T-helper 22 cell (primary cell): ENCODE data around the gene MRPL45.

ENCODE experiments used
- DNase-seq: peaks from one replicate; pipeline ENCODE4 v3.0.0-alpha.2; 2020; ENCODE audit warnings: low read depth

Gene MRPL45

DNA sequence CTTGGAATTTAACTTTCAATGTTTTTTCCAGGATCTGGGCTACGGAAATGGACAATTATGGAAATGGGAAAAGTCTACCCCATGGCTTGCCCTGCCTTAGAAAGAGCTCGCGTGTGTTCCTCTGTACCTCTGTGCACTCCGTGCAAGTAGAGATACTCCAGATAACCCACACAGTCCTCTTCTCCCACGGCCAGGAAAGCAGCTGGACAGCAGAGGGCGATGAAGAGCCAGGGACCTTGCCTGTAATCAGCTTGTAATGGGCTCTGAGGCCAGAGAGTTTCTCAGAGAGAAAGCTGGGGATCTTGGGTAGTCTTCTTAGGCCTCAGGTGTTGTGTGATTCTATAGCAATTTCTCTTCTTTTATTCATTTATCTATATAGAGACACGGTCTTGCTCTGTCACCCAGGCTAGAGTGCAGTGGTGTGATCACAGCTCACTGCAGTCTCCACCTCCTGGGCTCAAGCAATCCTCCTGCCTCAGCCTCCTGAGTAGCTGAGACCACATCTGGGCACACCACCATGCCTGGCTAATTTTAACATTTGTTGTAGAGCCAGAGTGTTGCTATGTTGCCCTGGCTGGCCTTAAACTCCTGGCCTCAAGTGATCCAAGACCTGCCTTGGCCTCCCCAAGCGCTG, 52.2 kb downstream of the MRPL45 start:
- DNase-seq: peak; percentile 47

DNA sequence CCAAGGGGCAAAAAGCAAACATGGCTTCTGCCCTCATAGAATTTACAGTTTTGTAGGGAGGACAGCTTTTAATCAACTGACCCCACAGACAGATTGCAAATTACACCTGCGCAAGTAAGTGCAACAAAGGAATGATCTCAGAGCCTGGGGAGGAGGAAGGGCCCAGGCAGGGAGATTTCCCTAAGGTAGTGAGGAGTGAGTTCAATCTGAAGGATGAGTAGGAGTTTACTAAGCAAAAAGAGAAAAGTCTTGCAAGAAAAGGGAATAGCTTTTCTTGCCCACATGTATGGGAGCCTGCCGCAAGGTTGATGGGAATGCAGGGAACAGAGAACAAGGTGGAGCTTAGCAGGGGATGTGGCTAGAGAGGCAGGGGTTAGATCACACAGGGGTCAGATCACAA, 53.1 kb downstream of the MRPL45 start:
- DNase-seq: no peak

DNA sequence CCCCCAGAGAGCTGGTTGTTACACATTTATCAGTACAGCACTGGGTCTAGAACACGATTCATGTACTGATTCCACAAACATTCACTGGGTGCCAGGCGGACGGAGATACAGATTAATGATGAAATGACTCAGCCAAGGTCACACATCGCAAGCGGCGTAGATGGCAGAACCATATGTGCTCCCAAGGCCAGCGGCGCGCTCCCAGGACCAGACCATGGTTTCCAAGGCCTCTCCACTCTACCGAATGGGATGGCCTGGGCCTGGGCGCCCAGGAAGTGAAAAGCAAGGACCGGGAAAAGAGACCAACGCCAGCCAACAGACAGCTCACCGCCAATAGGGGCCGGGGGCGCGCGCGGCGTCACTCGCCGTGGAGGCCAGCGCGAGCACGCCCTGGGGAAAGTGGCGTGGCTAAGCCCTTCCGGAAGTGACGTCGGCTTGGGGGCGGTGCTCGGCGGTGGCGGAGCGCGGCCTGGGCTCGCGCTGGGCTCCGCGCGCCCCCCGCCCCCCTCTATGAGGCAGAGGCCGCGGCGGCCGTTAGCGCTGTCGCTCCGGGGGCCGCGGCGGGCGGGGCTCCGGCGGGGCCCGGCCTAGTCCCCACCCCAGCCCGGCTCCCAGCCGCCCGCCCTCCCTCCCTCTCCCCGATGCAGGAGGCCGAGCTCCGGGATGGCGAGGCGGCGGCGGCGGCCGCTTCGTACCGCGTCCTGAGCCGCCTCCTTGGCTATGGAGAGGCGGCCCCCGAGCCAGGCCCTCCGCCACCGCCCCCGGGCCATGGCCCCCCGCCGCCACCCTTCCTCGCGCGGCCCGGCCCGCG, 54.6 kb downstream of the MRPL45 start, which contains the start of gene SOCS7:
TSS of gene SOCS7 (plus strand) at position 433 of the 811 bp plus-strand sequence. CDS start at position 642, 209 bp downstream.
- DNase-seq: peak; percentile 86

DNA sequence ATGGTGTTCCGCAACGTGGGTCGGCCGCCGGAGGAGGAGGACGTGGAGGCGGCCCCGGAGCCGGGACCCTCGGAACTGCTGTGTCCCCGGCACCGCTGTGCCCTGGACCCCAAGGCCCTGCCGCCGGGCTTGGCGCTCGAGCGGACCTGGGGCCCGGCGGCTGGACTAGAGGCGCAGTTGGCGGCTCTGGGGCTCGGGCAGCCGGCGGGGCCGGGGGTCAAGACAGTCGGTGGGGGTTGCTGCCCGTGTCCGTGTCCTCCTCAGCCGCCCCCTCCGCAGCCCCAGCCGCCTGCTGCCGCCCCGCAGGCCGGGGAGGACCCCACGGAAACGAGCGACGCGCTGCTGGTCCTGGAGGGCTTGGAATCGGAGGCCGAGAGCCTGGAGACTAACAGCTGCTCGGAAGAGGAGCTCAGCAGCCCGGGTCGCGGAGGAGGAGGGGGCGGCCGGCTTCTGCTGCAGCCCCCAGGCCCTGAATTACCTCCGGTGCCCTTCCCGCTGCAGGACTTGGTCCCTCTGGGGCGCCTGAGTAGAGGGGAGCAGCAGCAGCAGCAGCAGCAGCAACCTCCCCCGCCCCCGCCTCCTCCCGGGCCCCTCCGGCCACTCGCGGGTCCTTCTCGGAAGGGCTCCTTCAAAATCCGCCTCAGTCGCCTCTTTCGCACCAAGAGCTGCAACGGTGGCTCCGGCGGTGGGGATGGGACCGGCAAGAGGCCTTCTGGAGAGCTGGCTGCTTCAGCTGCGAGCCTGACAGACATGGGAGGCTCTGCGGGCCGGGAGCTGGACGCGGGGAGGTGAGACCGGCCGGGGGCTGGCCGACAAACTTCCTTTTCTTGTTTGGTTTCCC, 55.5 kb downstream of the MRPL45 start:
- DNase-seq: no peak

DNA sequence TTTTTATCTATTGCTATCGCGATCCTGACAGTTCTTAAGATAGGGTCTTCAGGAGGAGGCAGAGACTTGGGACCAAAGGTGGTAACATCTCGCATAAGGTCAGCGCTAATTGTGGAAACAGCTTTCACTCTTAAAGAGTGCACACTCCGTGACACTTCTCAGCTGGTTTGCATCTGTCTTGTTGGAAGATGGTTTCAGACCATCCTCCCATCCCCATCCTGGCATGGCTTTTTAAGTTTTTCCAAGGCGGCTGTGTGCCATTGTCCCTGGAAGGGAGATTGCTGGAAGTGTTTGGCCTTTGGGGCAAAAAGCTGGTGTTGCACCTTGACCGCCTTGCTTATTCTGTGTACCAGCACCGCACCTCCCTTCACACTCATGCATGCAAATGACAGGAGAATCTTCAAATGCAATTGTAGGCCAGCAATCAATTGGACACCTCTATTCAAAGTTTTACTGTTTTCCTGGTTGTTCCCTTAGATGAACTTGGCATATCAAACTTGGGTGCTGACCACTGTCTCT, 56.2 kb downstream of the MRPL45 start:
- no peak for DNase-seq

DNA sequence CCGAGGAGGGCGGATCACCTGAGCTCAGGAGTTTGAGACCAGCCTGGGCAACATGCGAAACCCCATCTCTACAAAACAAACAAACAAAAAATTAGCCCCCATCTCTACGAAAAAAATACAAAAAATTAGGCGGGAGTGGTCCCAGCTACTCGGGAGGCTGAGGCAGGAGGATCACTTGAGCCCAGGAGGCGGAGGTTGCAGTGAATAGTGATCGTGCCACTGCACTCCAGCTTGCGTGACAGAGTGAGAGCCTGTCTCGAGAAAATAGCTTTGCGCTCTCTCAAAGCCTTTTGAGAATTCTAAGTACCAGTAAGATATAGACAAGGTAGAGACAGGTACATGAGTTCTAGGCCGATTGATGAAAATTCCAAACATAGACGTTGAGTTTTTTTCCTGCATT, 56.7 kb downstream of the MRPL45 start:
- DNase-seq: no peak

DNA sequence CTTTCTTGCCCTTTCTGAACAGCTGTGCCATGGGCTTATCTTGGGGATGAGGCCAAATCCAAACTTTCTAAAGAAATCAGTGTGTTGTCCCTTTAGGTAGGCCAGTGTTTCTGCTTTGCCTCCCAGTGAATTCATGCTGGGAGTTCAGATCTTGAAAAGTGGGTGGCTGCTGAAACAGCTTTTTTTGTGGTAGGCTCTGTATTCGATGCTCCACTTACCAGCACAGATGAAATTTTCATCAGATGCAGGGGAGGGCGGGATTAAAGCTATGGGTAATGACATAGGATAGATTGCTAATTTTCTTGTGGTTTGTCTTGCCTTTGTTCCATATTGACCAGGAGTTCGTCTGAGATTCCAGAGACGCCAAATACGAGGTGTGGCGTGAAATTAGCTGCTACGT, 57.5 kb downstream of the MRPL45 start:
- no peak for DNase-seq

DNA sequence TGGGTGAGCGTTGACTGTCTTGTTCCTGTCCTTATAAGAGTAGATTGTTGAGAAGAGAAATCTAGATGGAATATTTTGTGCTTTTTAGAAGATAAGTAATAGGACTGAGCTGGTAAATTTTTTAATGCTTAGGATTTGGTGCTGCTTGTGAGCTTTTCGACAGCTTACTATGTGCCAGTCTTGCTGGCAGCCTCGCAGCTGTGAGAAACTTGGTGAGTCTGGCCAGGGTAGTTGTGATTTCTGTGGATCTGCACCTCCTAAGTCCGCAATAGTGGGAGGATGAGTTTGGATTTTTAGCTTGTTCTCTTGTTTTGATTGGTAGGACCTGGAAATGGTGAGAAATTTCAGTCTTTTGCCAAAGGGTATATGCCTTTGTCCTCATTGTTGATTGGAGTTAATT, 58.3 kb downstream of the MRPL45 start:
- no peak for DNase-seq

DNA sequence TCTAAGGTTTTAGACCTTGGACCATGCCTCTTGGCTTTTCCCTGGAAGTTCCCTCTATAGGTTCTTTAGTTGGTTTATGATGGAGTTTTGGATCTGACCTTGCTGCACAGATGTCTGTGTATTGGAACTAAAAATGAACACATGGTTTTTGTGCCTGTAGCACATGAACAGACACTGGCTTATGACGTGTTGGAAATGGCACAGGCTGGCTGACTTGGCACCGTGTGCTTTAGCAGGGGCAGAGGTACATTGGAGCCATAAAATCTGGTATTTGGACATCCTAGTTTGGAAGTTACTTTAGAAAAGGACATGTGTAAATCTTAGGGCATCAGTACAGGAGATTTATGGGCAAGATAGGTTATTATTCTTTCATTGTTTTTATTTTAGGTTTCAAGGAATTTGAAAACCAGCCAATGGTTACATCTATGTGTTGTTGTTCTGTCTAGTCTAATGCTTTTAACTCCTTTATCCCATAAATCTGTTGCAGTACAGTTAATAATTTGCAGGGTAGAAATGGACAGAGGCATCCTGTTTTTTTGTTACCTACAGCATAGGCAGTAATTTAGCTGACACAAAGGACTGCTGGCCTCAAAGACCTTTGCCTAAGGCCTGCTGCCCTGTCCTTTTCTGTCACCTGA, 60.6 kb downstream of the MRPL45 start:
- no peak for DNase-seq

DNA sequence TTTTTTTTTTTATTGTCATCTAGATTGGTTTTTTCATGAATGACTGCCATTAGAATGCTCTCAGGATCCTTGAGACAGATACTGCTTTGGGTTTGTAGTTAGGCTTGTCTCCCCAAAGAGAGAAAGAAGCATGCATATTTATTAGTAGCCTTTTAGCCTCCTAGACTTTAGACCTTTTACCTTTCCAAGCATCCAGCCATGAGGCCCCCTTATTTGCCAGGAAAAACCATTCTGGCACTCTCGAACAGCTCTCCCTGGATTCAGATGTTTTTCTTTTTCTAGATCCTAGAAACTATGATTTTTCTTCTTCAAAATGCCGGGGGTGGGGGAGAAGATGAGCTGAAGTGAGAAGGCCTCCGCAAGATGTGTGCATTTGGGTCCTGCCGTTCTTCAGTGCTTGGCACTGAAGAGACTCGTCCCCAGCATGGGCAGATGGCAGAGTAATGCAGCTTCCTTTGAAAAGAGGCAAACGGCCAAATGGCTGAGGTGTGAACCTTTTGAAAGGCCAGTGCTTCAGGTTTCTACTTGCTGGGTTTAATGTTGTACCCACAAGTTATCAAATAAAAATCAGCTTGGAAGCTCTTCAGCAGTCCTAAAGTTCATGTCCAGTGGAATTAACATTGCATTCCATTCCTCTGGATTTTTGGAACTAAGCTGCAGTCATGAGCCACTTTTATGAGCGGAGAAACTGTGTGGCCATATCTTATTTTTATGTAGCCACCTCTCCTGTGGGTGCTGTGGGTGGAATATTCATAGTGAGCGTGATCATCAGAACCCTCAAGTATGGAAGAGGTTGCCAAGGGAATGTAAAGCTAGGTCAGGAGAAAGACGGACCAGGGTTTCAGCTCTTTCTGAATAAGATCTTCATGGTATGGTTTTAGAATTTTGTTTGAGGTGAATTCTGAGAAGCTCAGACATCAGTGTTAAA, 61.9 kb downstream of the MRPL45 start:
- no peak for DNase-seq

DNA sequence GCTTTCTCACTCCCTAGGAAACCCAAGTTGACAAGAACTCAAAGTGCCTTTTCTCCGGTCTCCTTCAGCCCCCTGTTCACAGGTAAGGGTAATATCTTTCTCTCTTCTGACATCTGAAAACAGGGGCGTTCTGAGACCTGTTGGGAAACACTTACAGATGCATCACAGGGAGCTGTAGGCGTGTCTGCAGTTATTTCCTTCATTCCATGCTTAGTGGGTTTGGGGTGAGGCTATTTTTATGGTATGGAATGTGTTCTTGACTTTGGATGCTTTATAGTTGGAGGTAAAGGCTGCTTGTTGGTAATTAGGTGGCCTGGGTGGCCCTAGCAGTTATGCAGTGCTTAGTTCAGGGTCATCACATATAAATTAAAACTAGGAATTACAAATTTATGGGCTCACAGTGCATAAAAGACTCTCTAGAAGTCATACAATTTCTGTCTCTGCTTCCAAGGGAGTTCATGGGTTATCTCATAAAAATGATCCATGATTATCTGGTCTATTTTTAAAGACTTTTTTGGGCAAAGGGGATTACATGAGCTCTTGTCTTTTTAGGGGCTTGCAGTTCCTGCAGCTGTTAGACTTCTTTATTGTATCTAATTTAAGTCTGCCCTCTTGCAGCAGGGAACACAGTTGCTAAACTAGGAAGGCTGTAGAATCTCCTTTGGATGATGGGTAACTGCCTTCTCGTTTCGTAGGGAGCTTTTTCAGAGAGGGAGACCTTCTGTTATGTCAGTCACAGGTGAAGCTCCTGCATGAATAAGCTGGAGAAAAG, 64.9 kb downstream of the MRPL45 start:
- DNase-seq: no peak

DNA sequence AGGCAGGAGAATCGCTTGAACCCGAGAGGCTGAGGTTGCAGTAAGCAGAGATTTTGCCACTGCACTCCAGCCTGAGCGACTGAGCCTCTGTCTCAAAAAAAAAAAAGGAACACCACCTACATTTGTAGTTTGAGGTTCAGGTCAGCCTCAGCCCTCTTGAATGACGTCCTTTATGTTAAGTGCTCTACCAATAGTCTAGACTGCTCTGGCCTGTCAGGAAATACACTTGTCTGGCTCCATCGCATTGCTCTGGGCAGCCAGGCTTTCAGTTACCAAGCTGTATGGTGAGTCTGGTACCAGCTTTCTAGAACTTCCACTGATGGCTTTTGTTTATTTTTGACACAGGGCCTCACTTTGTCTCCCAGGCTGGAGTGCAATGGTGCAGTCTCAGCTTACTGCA, 66.0 kb downstream of the MRPL45 start:
- no peak for DNase-seq

DNA sequence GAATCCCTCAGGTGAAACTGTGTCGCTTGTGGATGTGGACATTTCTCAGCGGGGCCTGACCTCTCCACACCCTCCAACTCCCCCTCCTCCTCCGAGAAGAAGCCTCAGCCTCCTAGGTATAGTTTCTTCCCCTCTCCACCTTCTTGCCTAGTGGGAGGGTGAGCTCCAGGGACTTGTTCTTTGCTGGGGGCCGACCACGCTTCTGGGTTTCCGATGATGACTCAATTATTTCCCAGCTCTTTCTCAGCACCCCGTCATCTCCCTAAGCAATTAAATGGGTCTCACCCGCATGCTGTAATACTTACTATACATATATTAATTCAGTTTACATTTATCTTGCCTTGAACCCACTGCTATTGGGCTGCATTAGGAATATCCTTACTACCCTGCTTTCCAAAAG, 67.8 kb downstream of the MRPL45 start:
- DNase-seq: no peak

DNA sequence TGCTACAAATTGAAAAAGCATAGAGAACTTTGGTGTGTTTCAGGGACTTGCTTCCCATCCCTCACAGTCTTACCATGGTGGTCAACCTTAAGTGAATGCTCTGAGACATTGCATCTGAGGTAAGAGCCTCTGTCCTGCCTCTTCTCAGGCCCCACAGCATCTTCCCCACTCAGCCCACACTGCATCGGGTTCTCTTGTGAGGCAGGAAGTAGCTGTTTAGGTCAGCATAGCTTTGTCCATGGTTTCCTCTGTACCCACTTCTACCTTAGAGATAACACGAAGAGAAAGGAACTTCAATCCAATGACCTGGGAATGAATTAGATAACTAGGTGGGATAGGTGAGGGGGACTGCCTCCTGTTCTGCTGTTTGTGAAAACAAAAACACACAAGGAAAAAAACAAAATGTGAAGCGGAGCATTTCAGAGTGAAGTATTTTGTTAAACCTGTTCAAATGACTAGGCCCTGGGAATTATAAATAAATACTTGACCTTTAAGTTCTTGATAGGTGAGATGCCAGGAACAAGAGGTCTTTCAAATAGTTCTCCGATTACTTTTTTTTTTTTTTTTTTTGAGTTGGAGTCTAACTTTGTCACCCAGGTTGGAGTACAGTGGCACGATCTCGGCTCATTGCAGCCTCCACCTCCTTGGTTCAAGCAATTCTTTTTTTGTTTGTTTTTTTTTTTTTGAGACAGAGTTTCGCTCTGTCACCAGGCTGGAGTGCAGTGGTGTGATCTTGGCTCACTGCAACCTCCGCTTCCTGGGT, 72.3 kb downstream of the MRPL45 start:
- no peak for DNase-seq
